HepG2 (cell line): ENCODE measurements around the gene TMEM214. TPM values are rescaled to one million over a fixed set of nuclear protein-coding genes. Genes with fewer than 3 reads are reported as not detected.
A peak's percentile ranks its signal among the peaks of the same experiment; 100 is the strongest.

Experiments used
- ATF7-NPFF ChIP-seq: sonication (generic); formaldehyde crosslinking; IDR thresholded peaks from 2 replicates; pipeline ENCODE4 v1.8.1; 2023; ENCODE audit warnings: mild to moderate bottlenecking, low read depth, missing genetic modification reagents, moderate library complexity
- HOXA9 ChIP-seq: sonication (generic); formaldehyde crosslinking; IDR thresholded peaks from 2 replicates; pipeline ENCODE4 v1.8.1; 2022; ENCODE audit warnings: missing genetic modification reagents, mild to moderate bottlenecking, moderate library complexity, borderline replicate concordance
- KMT2B ChIP-seq: IDR thresholded peaks from 2 replicates; pipeline ENCODE4 v1.6.1; 2016; ENCODE audit warnings: missing genetic modification reagents, missing compliant biosample characterization
- LCORL ChIP-seq, 2 experiments: fragments of 450-650 bp in 1 of 2; sonication (generic) in 1 of 2; formaldehyde crosslinking in 1 of 2; IDR thresholded peaks; 2 replicates each; pipeline versions ENCODE4 v1.5.0 to v1.6.1; 2017 to 2020; ENCODE audit warnings: antibody characterized with exemption in 1 of 2, missing genetic modification reagents in 1 of 2
- MAFK ChIP-seq, 2 experiments: IDR thresholded peaks in 1 of 2; conservative IDR thresholded peaks in 1 of 2; 2 replicates each; pipeline ENCODE4 v1.6.1; 2011; ENCODE audit warnings: improper control_type of control experiment in 2 of 2, low read length in 2 of 2
- MNT ChIP-seq: fragments of 450-650 bp; IDR thresholded peaks from 2 replicates; pipeline ENCODE4 v1.6.1; 2016
- NCOA1 ChIP-seq: sonication (generic); formaldehyde crosslinking; IDR thresholded peaks from 2 replicates; pipeline ENCODE4 v1.9.0; 2021; ENCODE audit warnings: missing genetic modification reagents
- NR0B2 ChIP-seq: sonication (generic); formaldehyde crosslinking; IDR thresholded peaks from 2 replicates; pipeline ENCODE4 v1.4.0; 2020; ENCODE audit warnings: mild to moderate bottlenecking, missing genetic modification reagents
- POLR2AphosphoS2 ChIP-seq: IDR thresholded peaks from 2 replicates; pipeline ENCODE4 v1.6.1; 2011; ENCODE audit warnings: low read depth, low read length, improper control_type of control experiment
- TP53 ChIP-seq: sonication (generic); formaldehyde crosslinking; conservative IDR thresholded peaks from 2 replicates; pipeline ENCODE4 v1.4.0; 2020; ENCODE audit warnings: missing genetic modification reagents
- ZIK1 ChIP-seq: sonication (generic); formaldehyde crosslinking; IDR thresholded peaks from 2 replicates; pipeline ENCODE4 v1.5.0; 2020; ENCODE audit warnings: mild to moderate bottlenecking, low read depth, missing genetic modification reagents, borderline replicate concordance
- ZMAT3 ChIP-seq: sonication (generic); formaldehyde crosslinking; conservative IDR thresholded peaks from 2 replicates; pipeline ENCODE4 v1.7.0; 2021; ENCODE audit warnings: missing genetic modification reagents
- ZNF260 ChIP-seq: sonication (generic); formaldehyde crosslinking; IDR thresholded peaks from 2 replicates; pipeline ENCODE4 v1.4.0; 2020; ENCODE audit warnings: missing genetic modification reagents, low read depth, mild to moderate bottlenecking, borderline replicate concordance
- ZNF709 ChIP-seq: sonication (generic); formaldehyde crosslinking; IDR thresholded peaks from 2 replicates; pipeline ENCODE4 v1.5.0; 2020; ENCODE audit warnings: mild to moderate bottlenecking, missing genetic modification reagents
- ZNF776 ChIP-seq: sonication (generic); formaldehyde crosslinking; IDR thresholded peaks from 2 replicates; pipeline ENCODE4 v1.4.0; 2020; ENCODE audit warnings: mild to moderate bottlenecking, missing genetic modification reagents
- polyA plus RNA-seq, 8 experiments: library from polyadenylated mRNA; depleted of rRNA in 3 of 8; stranded (reverse) in 7 of 8; unstranded in 1 of 8; fragments of >200 nt; fragmentation: Illumina TruSeq in 4 of 8; extraction: Trizol in 4 of 8; gene quantifications; 2 replicates each; pipeline versions ENCODE4 v1.2.1 to v1.2.3, GENCODE V29; 2011 to 2016; ENCODE audit warnings: low read depth in 4 of 8, missing spikeins in 1 of 8, mixed read lengths in 1 of 8; ENCODE audit not compliant: insufficient read depth in 1 of 8
- total RNA-seq, 5 experiments: library from RNA; depleted of rRNA; stranded (reverse); fragments of >200 nt; fragmentation: Illumina TruSeq; extraction: Trizol; gene quantifications; 2 replicates each; pipeline ENCODE4 v1.2.3, GENCODE V29; 2016; ENCODE audit warnings: low read depth in 1 of 5
- TF ChIP-seq, protein P1 (sequence below): sonication (generic); formaldehyde crosslinking; IDR thresholded peaks from 2 replicates; pipeline ENCODE4 v1.5.1; 2020; ENCODE audit warnings: missing genetic modification reagents, mild to moderate bottlenecking, borderline replicate concordance
- TF ChIP-seq, protein P2 (sequence below): sonication (generic); formaldehyde crosslinking; IDR thresholded peaks from 2 replicates; pipeline ENCODE4 v1.5.0; 2020; ENCODE audit warnings: mild to moderate bottlenecking, missing genetic modification reagents

Gene TMEM214
- total and polyA plus RNA-seq, 2 of the 13 experiments (the other 11 are each of a cell fraction or from before 2014, with no cell fraction given) = 58.3 to 132 TPM

DNA sequence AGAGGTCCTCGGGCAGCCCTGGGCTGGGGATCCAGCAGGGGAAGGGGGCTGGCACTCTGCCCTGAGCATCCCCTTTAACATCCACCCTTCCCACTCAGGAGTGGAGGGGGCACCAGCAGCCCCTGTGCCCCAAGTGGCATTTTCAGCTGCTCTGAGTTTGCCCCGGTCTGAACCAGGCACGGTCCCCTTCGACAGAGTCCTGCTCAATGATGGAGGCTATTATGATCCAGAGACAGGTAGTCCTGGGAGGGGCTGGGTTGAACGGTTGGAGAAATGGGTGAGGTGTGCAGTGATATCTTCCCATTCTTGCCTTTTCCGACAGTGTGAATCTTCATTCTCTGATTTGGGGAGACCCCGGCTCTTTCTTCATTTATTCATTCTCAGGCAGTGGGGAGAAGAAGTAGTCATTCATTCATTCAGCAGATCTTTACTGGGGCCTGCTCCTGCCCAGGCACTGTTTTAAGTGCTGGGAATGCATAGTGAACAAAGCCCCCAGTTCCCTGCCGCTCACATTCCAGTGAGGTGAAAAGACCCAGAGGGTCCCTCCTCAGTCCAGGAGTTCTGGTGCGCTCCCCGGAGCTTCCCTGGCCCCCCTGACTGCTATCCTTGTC lies 52.4 kb downstream of the TMEM214 start (continued):
- TF ChIP-seq HOXA9 (no peak), ZMAT3 (peak; percentile 68; the same call in 1 of the 2 replicates), NR0B2 (0 out of 2 replicates have a peak, but pooled peaks have one; percentile 34), ZIK1 (CRISPR knock-in tag) (no peak), NCOA1 (CRISPR knock-in tag) (peak; percentile 53; the same call in 1 of the 2 replicates), ZNF776 (CRISPR knock-in tag) (peak; percentile 50; the same call in 1 of the 2 replicates), KMT2B (CRISPR knock-in tag) (0 out of 2 replicates have a peak, but pooled peaks have one; percentile 28), ATF7-NPFF (no peak), TP53 (CRISPR knock-in tag) (no peak), LCORL (IDR thresholded peaks at IDR 0.05) (no peak), LCORL (CRISPR knock-in tag; IDR thresholded peaks at IDR 0.05) (peak; percentile 32; the same call in 1 of the 2 replicates), ZNF709 (CRISPR knock-in tag) (0 out of 2 replicates have a peak, but pooled peaks have one; percentile 3), MAFK (conservative IDR thresholded peaks at IDR 0.05 in 1 of 2, IDR thresholded peaks at IDR 0.05 in 1 of 2; ENCODE audit: low read length in 2 of 2) (no peak), ZNF260 (no peak), POLR2AphosphoS2 (no peak), MNT (no peak)
- TF ChIP-seq, protein P1, sequence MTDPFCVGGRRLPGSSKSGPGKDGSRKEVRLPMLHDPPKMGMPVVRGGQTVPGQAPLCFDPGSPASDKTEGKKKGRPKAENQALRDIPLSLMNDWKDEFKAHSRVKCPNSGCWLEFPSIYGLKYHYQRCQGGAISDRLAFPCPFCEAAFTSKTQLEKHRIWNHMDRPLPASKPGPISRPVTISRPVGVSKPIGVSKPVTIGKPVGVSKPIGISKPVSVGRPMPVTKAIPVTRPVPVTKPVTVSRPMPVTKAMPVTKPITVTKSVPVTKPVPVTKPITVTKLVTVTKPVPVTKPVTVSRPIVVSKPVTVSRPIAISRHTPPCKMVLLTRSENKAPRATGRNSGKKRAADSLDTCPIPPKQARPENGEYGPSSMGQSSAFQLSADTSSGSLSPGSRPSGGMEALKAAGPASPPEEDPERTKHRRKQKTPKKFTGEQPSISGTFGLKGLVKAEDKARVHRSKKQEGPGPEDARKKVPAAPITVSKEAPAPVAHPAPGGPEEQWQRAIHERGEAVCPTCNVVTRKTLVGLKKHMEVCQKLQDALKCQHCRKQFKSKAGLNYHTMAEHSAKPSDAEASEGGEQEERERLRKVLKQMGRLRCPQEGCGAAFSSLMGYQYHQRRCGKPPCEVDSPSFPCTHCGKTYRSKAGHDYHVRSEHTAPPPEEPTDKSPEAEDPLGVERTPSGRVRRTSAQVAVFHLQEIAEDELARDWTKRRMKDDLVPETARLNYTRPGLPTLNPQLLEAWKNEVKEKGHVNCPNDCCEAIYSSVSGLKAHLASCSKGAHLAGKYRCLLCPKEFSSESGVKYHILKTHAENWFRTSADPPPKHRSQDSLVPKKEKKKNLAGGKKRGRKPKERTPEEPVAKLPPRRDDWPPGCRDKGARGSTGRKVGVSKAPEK (CRISPR knock-in tag) = no peak
- TF ChIP-seq, protein P2, sequence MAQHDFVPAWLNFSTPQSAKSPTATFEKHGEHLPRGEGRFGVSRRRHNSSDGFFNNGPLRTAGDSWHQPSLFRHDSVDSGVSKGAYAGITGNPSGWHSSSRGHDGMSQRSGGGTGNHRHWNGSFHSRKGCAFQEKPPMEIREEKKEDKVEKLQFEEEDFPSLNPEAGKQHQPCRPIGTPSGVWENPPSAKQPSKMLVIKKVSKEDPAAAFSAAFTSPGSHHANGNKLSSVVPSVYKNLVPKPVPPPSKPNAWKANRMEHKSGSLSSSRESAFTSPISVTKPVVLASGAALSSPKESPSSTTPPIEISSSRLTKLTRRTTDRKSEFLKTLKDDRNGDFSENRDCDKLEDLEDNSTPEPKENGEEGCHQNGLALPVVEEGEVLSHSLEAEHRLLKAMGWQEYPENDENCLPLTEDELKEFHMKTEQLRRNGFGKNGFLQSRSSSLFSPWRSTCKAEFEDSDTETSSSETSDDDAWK (CRISPR knock-in tag) = no peak
